Measurements from ENCODE around the gene GTF2H3. TPM values are rescaled to one million over a fixed set of nuclear protein-coding genes. Genes with fewer than 3 reads are reported as not detected.

GTF2H3 gene
- total RNA-seq, 1 donor from 2014 or later: 38.7 TPM

- DNase-seq: no peak
These were observed 12.2 kb downstream of the GTF2H3 start for GRCh38 chr12:123645878-123646277.

- no peak for DNase-seq
These were observed 14.8 kb downstream of the GTF2H3 start for GRCh38 chr12:123648401-123648800.

GRCh38 chr12:123654129-123654701 lies 20.6 kb downstream of the GTF2H3 start:
- no peak for DNase-seq

- no peak for DNase-seq
These were observed 21.8 kb downstream of the GTF2H3 start for GRCh38 chr12:123655420-123655819.

- no peak for DNase-seq
These were observed 22.8 kb downstream of the GTF2H3 start for GRCh38 chr12:123656392-123656791.

- DNase-seq: no peak
These were observed 23.6 kb downstream of the GTF2H3 start for GRCh38 chr12:123657211-123657610.

- DNase-seq: no peak
These were observed 26.5 kb downstream of the GTF2H3 start for GRCh38 chr12:123659996-123660727.

- DNase-seq: no peak
These were observed 34.1 kb downstream of the GTF2H3 start for GRCh38 chr12:123667771-123668170.

- DNase-seq: peak; percentile 91
These were observed 37.5 kb downstream of the GTF2H3 start, which contains the start of gene TCTN2 for GRCh38 chr12:123670882-123671728. TSS of gene TCTN2 (plus strand) at chr12:123671113. CDS start at chr12:123671241, 128 bp downstream.

- no peak for DNase-seq
These were observed 38.2 kb downstream of the GTF2H3 start for GRCh38 chr12:123671876-123672275.

- no peak for DNase-seq
These were observed 41.8 kb downstream of the GTF2H3 start for GRCh38 chr12:123675436-123675835.

GRCh38 chr12:123676616-123677320 lies 43.1 kb downstream of the GTF2H3 start:
- DNase-seq: no peak

- DNase-seq: no peak
These were observed 45.4 kb downstream of the GTF2H3 start for GRCh38 chr12:123678981-123679380.

GRCh38 chr12:123681605-123682004 lies 48.0 kb downstream of the GTF2H3 start:
- DNase-seq: no peak

GRCh38 chr12:123683964-123684363 lies 50.3 kb downstream of the GTF2H3 start:
- no peak for DNase-seq

GRCh38 chr12:123686636-123687190 lies 53.1 kb downstream of the GTF2H3 start:
- no peak for DNase-seq

GRCh38 chr12:123690191-123690840 lies 56.7 kb downstream of the GTF2H3 start:
- no peak for DNase-seq

GRCh38 chr12:123696207-123696606 lies 62.6 kb downstream of the GTF2H3 start:
- DNase-seq: no peak

- DNase-seq: no peak
These were observed 63.0 kb downstream of the GTF2H3 start for GRCh38 chr12:123696646-123697045.

- no peak for DNase-seq
These were observed 72.3 kb downstream of the GTF2H3 start for GRCh38 chr12:123705935-123706334.

- no peak for DNase-seq
These were observed 73.8 kb downstream of the GTF2H3 start for GRCh38 chr12:123707466-123707865.
